ENCODE results near the gene RANBP6.
"Not testable (repeated sequence)": the region's sequence is repeated elsewhere in the genome, so short reads cannot be mapped to it uniquely, and the experiment has no call there.

RANBP6 gene

GRCh38 chr9:6024035-6024554, 8.7 kb upstream of the RANBP6 start:
- Mint-ChIP-seq H3K4me1 (peaks cover 6% of the 10 kb centered on the region), H3K27me3 (no peaks in the 10 kb centered on the region), H3K4me3 (peak overlapping the region; percentile 61), H3K36me3 (no peaks in the 10 kb centered on the region), H3K9me3 (peaks cover 8% of the 10 kb centered on the region), H3K27ac (peak overlapping the region; percentile 21)
- peak; percentile 59 for ATAC-seq

- H3K27ac Mint-ChIP-seq, H3K4me3 Mint-ChIP-seq, ATAC-seq, H3K27me3 Mint-ChIP-seq: not testable (repeated sequence)
- Mint-ChIP-seq H3K4me1 (peaks cover 25% of the 10 kb centered on the region), H3K36me3 (peaks cover 25% of the 10 kb centered on the region), H3K9me3 (peaks cover 11% of the 10 kb centered on the region)
These were observed 1.6 kb upstream of the RANBP6 start for GRCh38 chr9:6016975-6017374.

GRCh38 chr9:6014670-6015270, 654 bp downstream of the RANBP6 start:
- H3K4me1 Mint-ChIP-seq, result peaks cover 46% of the 10 kb centered on the region
- peaks cover 3% of the 10 kb centered on the region for H3K9me3 Mint-ChIP-seq
- no peaks in the 10 kb centered on the region for H3K27me3 Mint-ChIP-seq

GRCh38 chr9:6008169-6008979, 7.0 kb downstream of the RANBP6 start:
- Mint-ChIP-seq H3K27ac (peak overlapping the region; percentile 83), H3K27me3 (no peaks in the 10 kb centered on the region), H3K4me1 (peaks cover 67% of the 10 kb centered on the region), H3K4me3 (peak overlapping the region; percentile 94), H3K36me3 (peaks cover 46% of the 10 kb centered on the region), H3K9me3 (peaks cover 3% of the 10 kb centered on the region)
- ATAC-seq, result peak; percentile 89

More at GRCh38 chr9:6014670-6015270, 654 bp downstream of the RANBP6 start:
- ATAC-seq, result no peak
- peak overlapping the region; percentile 94 for H3K27ac Mint-ChIP-seq
- peak overlapping the region; percentile 89 for H3K4me3 Mint-ChIP-seq
- H3K36me3 Mint-ChIP-seq, result peaks cover 47% of the 10 kb centered on the region

- H3K4me3 Mint-ChIP-seq, result peak overlapping the region; percentile 94
- peak overlapping the region; percentile 83 for H3K27ac Mint-ChIP-seq
- ATAC-seq, result peak; percentile 82
- peaks cover 61% of the 10 kb centered on the region for H3K4me1 Mint-ChIP-seq
- H3K36me3 Mint-ChIP-seq, result peaks cover 40% of the 10 kb centered on the region
- H3K9me3 Mint-ChIP-seq, result no peaks in the 10 kb centered on the region
- no peaks in the 10 kb centered on the region for H3K27me3 Mint-ChIP-seq
These were observed 7.7 kb downstream of the RANBP6 start for GRCh38 chr9:6007770-6008168.

GRCh38 chr9:6007058-6007769, 8.2 kb downstream of the RANBP6 start:
- peak; percentile 91 for ATAC-seq
- peaks cover 60% of the 10 kb centered on the region for H3K4me1 Mint-ChIP-seq
- H3K27ac Mint-ChIP-seq, result peak overlapping the region; percentile 83
- H3K9me3 Mint-ChIP-seq, result no peaks in the 10 kb centered on the region
- peak overlapping the region; percentile 94 for H3K4me3 Mint-ChIP-seq
- H3K27me3 Mint-ChIP-seq, result no peaks in the 10 kb centered on the region
- peaks cover 34% of the 10 kb centered on the region for H3K36me3 Mint-ChIP-seq

- Mint-ChIP-seq H3K4me1 (peaks cover 56% of the 10 kb centered on the region), H3K4me3 (peak overlapping the region; percentile 94), H3K36me3 (peaks cover 29% of the 10 kb centered on the region), H3K27ac (peak overlapping the region; percentile 83), H3K9me3 (no peaks in the 10 kb centered on the region), H3K27me3 (no peaks in the 10 kb centered on the region)
- ATAC-seq, result no peak
These were observed 8.7 kb downstream of the RANBP6 start for GRCh38 chr9:6006749-6007057.

GRCh38 chr9:6000955-6001354, 14.5 kb downstream of the RANBP6 start:
- Mint-ChIP-seq H3K4me1 (peaks cover 43% of the 10 kb centered on the region), H3K27me3 (no peaks in the 10 kb centered on the region), H3K36me3 (peaks cover 20% of the 10 kb centered on the region), H3K27ac (no peak overlapping the region), H3K9me3 (no peaks in the 10 kb centered on the region), H3K4me3 (no peak overlapping the region)
- ATAC-seq, result no peak

GRCh38 chr9:5999443-6000101, 15.9 kb downstream of the RANBP6 start:
- no peak overlapping the region for H3K27ac Mint-ChIP-seq
- peaks cover 56% of the 10 kb centered on the region for H3K4me1 Mint-ChIP-seq
- no peaks in the 10 kb centered on the region for H3K9me3 Mint-ChIP-seq
- no peaks in the 10 kb centered on the region for H3K27me3 Mint-ChIP-seq
- no peak for ATAC-seq
- H3K4me3 Mint-ChIP-seq, result no peak overlapping the region
- H3K36me3 Mint-ChIP-seq, result peaks cover 20% of the 10 kb centered on the region

- Mint-ChIP-seq H3K27me3 (no peaks in the 10 kb centered on the region), H3K27ac (no peak overlapping the region), H3K4me1 (peaks cover 41% of the 10 kb centered on the region), H3K4me3 (no peak overlapping the region), H3K36me3 (peaks cover 2% of the 10 kb centered on the region), H3K9me3 (no peaks in the 10 kb centered on the region)
- no peak for ATAC-seq
These were observed 20.9 kb downstream of the RANBP6 start for GRCh38 chr9:5994493-5994892.

GRCh38 chr9:5988265-5988664, 27.2 kb downstream of the RANBP6 start:
- Mint-ChIP-seq H3K27ac (no peak overlapping the region), H3K4me3 (no peak overlapping the region), H3K9me3 (no peaks in the 10 kb centered on the region), H3K36me3 (peaks cover 25% of the 10 kb centered on the region), H3K4me1 (peaks cover 12% of the 10 kb centered on the region), H3K27me3 (no peaks in the 10 kb centered on the region)
- no peak for ATAC-seq

- Mint-ChIP-seq H3K27me3 (no peaks in the 10 kb centered on the region), H3K9me3 (no peaks in the 10 kb centered on the region), H3K27ac (no peak overlapping the region), H3K4me1 (peaks cover 10% of the 10 kb centered on the region), H3K36me3 (peaks cover 47% of the 10 kb centered on the region), H3K4me3 (no peak overlapping the region)
- no peak for ATAC-seq
These were observed 32.4 kb downstream of the RANBP6 start for GRCh38 chr9:5983042-5983441.

GRCh38 chr9:5982317-5982716, 33.1 kb downstream of the RANBP6 start:
- Mint-ChIP-seq H3K36me3 (peaks cover 44% of the 10 kb centered on the region), H3K27ac (no peak overlapping the region), H3K9me3 (no peaks in the 10 kb centered on the region), H3K4me3 (no peak overlapping the region), H3K27me3 (no peaks in the 10 kb centered on the region), H3K4me1 (peaks cover 11% of the 10 kb centered on the region)
- ATAC-seq, result no peak

- peaks cover 65% of the 10 kb centered on the region for H3K36me3 Mint-ChIP-seq
- peaks cover 33% of the 10 kb centered on the region for H3K4me1 Mint-ChIP-seq
- ATAC-seq, result no peak
- no peak overlapping the region for H3K4me3 Mint-ChIP-seq
- H3K9me3 Mint-ChIP-seq, result peaks cover 8% of the 10 kb centered on the region
- no peaks in the 10 kb centered on the region for H3K27me3 Mint-ChIP-seq
- H3K27ac Mint-ChIP-seq, result no peak overlapping the region
These were observed 36.9 kb downstream of the RANBP6 start for GRCh38 chr9:5978523-5978922.

Data from stimulated activated memory B cell treated with anti-CD40 and anti-IgM and Interleukin-4, amounts not matched to agents 10 μg/mL and 1 μg/mL and 100 μg/mL, for 72 hours (primary cell).